B cell (primary cell): ENCODE measurements around the gene ZCCHC12. TPM values are rescaled to one million over a fixed set of nuclear protein-coding genes. Genes with fewer than 3 reads are reported as not detected.

Source experiments
- ATAC-seq: fragments of 200-7000 bp; cut with Tn5 transposase; one replicate; pipeline ENCODE4 v1.10.0; 2021; ENCODE audit warnings: low read depth, mild to moderate bottlenecking, moderate number of reproducible peaks, moderate library complexity
- CTCF ChIA-PET: fragments of 350-600 bp; sonication (Branson Sonifier 250); formaldehyde crosslinking; loops from one replicate; lab custom pipeline; 2021; ENCODE audit warnings: antibody characterized with exemption, inconsistent platforms; lab: Charles Lee
- POLR2A ChIA-PET: fragments of 350-600 bp; sonication (Branson Sonifier 250); formaldehyde crosslinking; loops from one replicate; lab custom pipeline; 2021; ENCODE audit warnings: antibody characterized with exemption; lab: Charles Lee
- DNase-seq: peaks from one replicate; pipeline ENCODE4 v3.0.0; 2013
- H2AFZ ChIP-seq: 2 replicates; pipeline ENCODE4 v1.6.1; 2012; ENCODE audit warnings: mild to moderate bottlenecking, low read depth, low read length; ENCODE audit not compliant: insufficient read depth, poor library complexity, severe bottlenecking
- H3K27ac ChIP-seq, 2 donors: 1 replicate in 1 of 2; 2 replicates in 1 of 2; pipeline ENCODE4 v1.5.1; 2012 to 2013; ENCODE audit warnings: low read length in 2 of 2, mild to moderate bottlenecking in 2 of 2, moderate library complexity in 1 of 2
- H3K27me3 ChIP-seq, 4 experiments: fragments of 200-600 bp in 1 of 4; sonication (generic) in 1 of 4; replicated peaks in 1 of 4; 1 replicate in 2 of 4; 2 replicates in 2 of 4; pipeline versions ENCODE4 v1.6.1 to v1.7.0; 2013 to 2016; ENCODE audit warnings: low read length in 3 of 4, mild to moderate bottlenecking in 2 of 4, mixed read lengths in 1 of 4, moderate library complexity in 1 of 4; ENCODE audit not compliant: insufficient read depth in 4 of 4, control insufficient read depth in 3 of 4; ENCODE audit errors: control extremely low read depth in 1 of 4
- H3K36me3 ChIP-seq, 2 experiments: replicated peaks in 1 of 2; 1 replicate in 1 of 2; 2 replicates in 1 of 2; pipeline versions ENCODE4 v1.6.1 to v1.7.1; 2013; ENCODE audit warnings: low read length in 1 of 2; ENCODE audit not compliant: insufficient read depth in 2 of 2, control insufficient read depth in 1 of 2; ENCODE audit errors: control extremely low read depth in 1 of 2, extremely low read depth in 1 of 2
- H3K4me1 ChIP-seq, 2 donors: fragments of 200-600 bp in 1 of 2; sonication (generic) in 1 of 2; 1 replicate in 1 of 2; 2 replicates in 1 of 2; pipeline versions ENCODE4 v1.5.1 to v1.6.1; 2013 to 2017; ENCODE audit warnings: low read length in 2 of 2; ENCODE audit not compliant: control insufficient read depth in 2 of 2, insufficient read depth in 2 of 2
- H3K4me2 ChIP-seq: replicated peaks from 2 replicates; pipeline ENCODE3; 2012; ENCODE audit warnings: mild to moderate bottlenecking, low read depth, low read length; ENCODE audit not compliant: poor library complexity, severe bottlenecking
- H3K4me3 ChIP-seq, 5 experiments: fragments of 200-600 bp in 1 of 5; sonication (generic) in 1 of 5; 1 replicate in 3 of 5; 2 replicates in 2 of 5; pipeline versions ENCODE4 v1.5.1 to v1.7.0; 2011 to 2016; ENCODE audit warnings: low read length in 4 of 5, mild to moderate bottlenecking in 4 of 5, low read depth in 2 of 5, control low read depth in 1 of 5, moderate library complexity in 1 of 5; ENCODE audit not compliant: insufficient read depth in 1 of 5; ENCODE audit errors: control extremely low read depth in 1 of 5, extremely low read depth in 1 of 5
- H3K79me2 ChIP-seq: fragments of 200-600 bp; sonication (generic); one replicate; pipeline ENCODE4 v1.6.0; 2016; ENCODE audit warnings: low read length; ENCODE audit not compliant: control insufficient read depth, insufficient read depth
- H3K9ac ChIP-seq: fragments of 200-600 bp; sonication (generic); 2 replicates; pipeline ENCODE4 v1.6.1; 2017; ENCODE audit warnings: mild to moderate bottlenecking, low read length, moderate library complexity
- H3K9me3 ChIP-seq, 3 donors: one replicate each; pipeline versions ENCODE4 v1.6.1 to v1.7.1; 2013; ENCODE audit warnings: low read length in 2 of 3; ENCODE audit not compliant: control insufficient read depth in 2 of 3, insufficient read depth in 1 of 3; ENCODE audit errors: control extremely low read depth in 1 of 3
- H4K20me1 ChIP-seq: 2 replicates; pipeline ENCODE4 v1.6.0; 2012; ENCODE audit warnings: mild to moderate bottlenecking, low read length; ENCODE audit not compliant: insufficient read depth, control insufficient read depth, poor library complexity, severe bottlenecking
- H3K27ac Mint-ChIP-seq: one replicate; pipeline ENCODE4 v1.8.0; 2021; ENCODE audit warnings: mixed read lengths
- H3K27me3 Mint-ChIP-seq: one replicate; pipeline ENCODE4 v1.8.0; 2021; ENCODE audit warnings: mixed read lengths
- H3K4me1 Mint-ChIP-seq: one replicate; pipeline ENCODE4 v1.8.0; 2021; ENCODE audit warnings: mixed read lengths
- H3K4me3 Mint-ChIP-seq: one replicate; pipeline ENCODE4 v1.8.0; 2021; ENCODE audit warnings: mixed read lengths
- H3K9me3 Mint-ChIP-seq: one replicate; pipeline ENCODE4 v1.8.0; 2022; ENCODE audit warnings: mixed read lengths; ENCODE audit not compliant: insufficient read depth
- EZH2 ChIP-seq: IDR thresholded peaks from 2 replicates; pipeline ENCODE4 v1.6.1; 2012; ENCODE audit warnings: borderline replicate concordance, low read depth, mild to moderate bottlenecking, moderate library complexity, low read length; ENCODE audit not compliant: insufficient read depth, poor library complexity, severe bottlenecking
- WGBS: methylation state at CpG from one replicate; pipeline ENCODE4 v1.1.5; 2013; ENCODE audit warnings: missing lambda C conversion rate; ENCODE audit not compliant: insufficient coverage; 5-methylcytosine and 5-hydroxymethylcytosine counted together
- intact Hi-C: fragments of 100-400 bp; cut with micrococcal nuclease; formaldehyde crosslinking; loops from one replicate; pipeline ENCODE4 v1.10.0; 2022
- polyA plus RNA-seq: library from polyadenylated mRNA; depleted of rRNA; stranded (reverse); fragments of >200 nt; gene quantifications from 2 replicates; pipeline ENCODE4 v1.2.3, GENCODE V29; 2012
- total RNA-seq, 2 donors: library from RNA; stranded (reverse); fragments of 120-200 nt in 1 of 2; gene quantifications; 1 replicate in 1 of 2; 2 replicates in 1 of 2; pipeline versions ENCODE4 v1.2.3 to v1.2.4, GENCODE V29; 2013 to 2022
- TF ChIP-seq, protein P1 (sequence below): fragments of 200-600 bp; IDR thresholded peaks from one replicate; pipeline ENCODE4 v1.8.0; 2022; ENCODE audit warnings: antibody characterized with exemption, mild to moderate bottlenecking

The ZCCHC12 gene
- total and polyA plus RNA-seq, 2 donors (not counting 1 experiment from before 2014, with no cell fraction given), result 0.17 TPM; not detected in 1

DNA sequence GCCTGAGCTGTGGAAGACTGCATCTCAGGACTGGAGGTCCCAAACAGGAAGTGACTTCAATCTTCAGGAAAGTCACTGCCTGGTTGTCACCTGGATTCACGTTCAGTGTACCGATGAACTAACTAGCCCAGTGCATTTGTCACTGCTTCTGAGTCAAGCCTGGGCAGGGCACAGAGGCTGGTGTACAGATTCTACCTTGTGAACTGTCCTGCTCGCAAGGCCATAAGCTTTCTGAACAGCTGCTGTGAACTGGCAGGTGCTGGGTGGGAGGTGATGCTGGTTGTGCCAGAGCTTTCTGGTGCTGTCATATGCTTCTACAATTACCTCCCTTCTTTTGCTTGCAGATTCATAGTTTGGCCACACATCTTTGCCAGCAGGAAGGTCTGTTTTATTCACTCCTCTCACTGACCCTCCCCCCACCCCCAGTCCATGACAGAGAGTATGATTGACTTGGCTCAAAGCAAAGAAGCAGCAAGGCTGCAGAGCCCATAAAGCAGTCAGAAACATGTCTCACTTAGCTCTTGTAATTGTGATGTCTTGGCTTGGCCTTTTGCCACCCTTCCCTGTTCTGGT lies 40.5 kb downstream of the ZCCHC12 start:
- Histone ChIP-seq H3K4me1 (no peaks in the 10 kb centered on the region), H3K4me2 (no peak overlapping the region), H3K4me3 (no peak overlapping the region), H3K9me3 (no peaks in the 10 kb centered on the region), H3K36me3 (no peaks in the 10 kb centered on the region), H2AFZ (no peak overlapping the region), H3K79me2 (no peaks in the 10 kb centered on the region), H3K27ac (no peak overlapping the region), H4K20me1 (no peaks in the 10 kb centered on the region), H3K9ac (no peak overlapping the region), H3K27me3 (no peaks in the 10 kb centered on the region)
- intact Hi-C loops, result no loop called here
- Mint-ChIP-seq H3K4me3 (no peak overlapping the region), H3K4me1 (no peaks in the 10 kb centered on the region), H3K27ac (no peak overlapping the region), H3K9me3 (no peaks in the 10 kb centered on the region), H3K27me3 (peaks cover 5% of the 10 kb centered on the region)
- CTCF ChIA-PET, result interaction anchor here (1.3 kb wide), 1 partner anchor 9 kb away, joined by 3 read pairs; no protein-coding TSS in a partner anchor
- ATAC-seq (no peak), DNase-seq (no peak)
- WGBS, result 92% methylated on average over 2 of the region's 3 CpGs
- TF ChIP-seq, protein P1, sequence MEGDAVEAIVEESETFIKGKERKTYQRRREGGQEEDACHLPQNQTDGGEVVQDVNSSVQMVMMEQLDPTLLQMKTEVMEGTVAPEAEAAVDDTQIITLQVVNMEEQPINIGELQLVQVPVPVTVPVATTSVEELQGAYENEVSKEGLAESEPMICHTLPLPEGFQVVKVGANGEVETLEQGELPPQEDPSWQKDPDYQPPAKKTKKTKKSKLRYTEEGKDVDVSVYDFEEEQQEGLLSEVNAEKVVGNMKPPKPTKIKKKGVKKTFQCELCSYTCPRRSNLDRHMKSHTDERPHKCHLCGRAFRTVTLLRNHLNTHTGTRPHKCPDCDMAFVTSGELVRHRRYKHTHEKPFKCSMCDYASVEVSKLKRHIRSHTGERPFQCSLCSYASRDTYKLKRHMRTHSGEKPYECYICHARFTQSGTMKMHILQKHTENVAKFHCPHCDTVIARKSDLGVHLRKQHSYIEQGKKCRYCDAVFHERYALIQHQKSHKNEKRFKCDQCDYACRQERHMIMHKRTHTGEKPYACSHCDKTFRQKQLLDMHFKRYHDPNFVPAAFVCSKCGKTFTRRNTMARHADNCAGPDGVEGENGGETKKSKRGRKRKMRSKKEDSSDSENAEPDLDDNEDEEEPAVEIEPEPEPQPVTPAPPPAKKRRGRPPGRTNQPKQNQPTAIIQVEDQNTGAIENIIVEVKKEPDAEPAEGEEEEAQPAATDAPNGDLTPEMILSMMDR, result no peak
- no peak for TF ChIP-seq EZH2
- POLR2A ChIA-PET, result no interaction called here

DNA sequence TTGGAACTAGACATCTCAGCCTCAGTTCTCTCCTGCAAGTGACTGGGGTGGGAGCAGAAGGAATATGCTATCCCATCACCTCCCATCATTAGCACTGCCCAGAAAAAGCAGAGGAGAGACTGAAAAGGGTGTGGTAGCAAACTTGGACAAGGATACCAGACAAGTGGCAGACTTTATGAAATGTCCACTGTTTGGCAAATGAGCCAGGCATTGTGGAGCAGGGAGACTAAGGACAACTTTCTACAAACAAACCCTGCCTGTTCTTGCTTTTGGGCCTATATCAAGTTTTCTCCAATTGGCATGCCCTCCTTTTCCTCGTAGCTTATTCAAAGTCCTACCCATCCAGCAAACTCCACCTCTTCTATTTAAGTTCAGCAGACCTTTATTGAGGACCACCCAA lies 41.6 kb downstream of the ZCCHC12 start:
- Mint-ChIP-seq H3K27me3 (peaks cover 5% of the 10 kb centered on the region), H3K4me3 (no peak overlapping the region), H3K4me1 (no peaks in the 10 kb centered on the region), H3K27ac (no peak overlapping the region), H3K9me3 (no peaks in the 10 kb centered on the region)
- ChIA-PET CTCF (interaction anchor here (1.3 kb wide), 1 partner anchor 10 kb away, joined by 3 read pairs; no protein-coding TSS in a partner anchor), POLR2A (no interaction called here)
- H3K27me3 ChIP-seq, result no peaks in the 10 kb centered on the region
- DNase-seq, result no peak
- H3K4me3 ChIP-seq, result no peak overlapping the region
- TF ChIP-seq, protein P1, result no peak
- TF ChIP-seq EZH2, result no peak
- H3K79me2 ChIP-seq, result no peaks in the 10 kb centered on the region
- no peak overlapping the region for H3K4me2 ChIP-seq
- intact Hi-C loops, result no loop called here
- H3K9me3 ChIP-seq, result no peaks in the 10 kb centered on the region
- no peaks in the 10 kb centered on the region for H4K20me1 ChIP-seq
- WGBS, result no CpG with 5 or more reads among the region's 1 CpG
- ATAC-seq, result no peak
- no peaks in the 10 kb centered on the region for H3K36me3 ChIP-seq
- no peaks in the 10 kb centered on the region for H3K4me1 ChIP-seq
- H2AFZ ChIP-seq, result no peak overlapping the region
- no peak overlapping the region for H3K9ac ChIP-seq
- no peak overlapping the region for H3K27ac ChIP-seq
